ENCODE results near the gene MMRN2.

Gene MMRN2

DNA sequence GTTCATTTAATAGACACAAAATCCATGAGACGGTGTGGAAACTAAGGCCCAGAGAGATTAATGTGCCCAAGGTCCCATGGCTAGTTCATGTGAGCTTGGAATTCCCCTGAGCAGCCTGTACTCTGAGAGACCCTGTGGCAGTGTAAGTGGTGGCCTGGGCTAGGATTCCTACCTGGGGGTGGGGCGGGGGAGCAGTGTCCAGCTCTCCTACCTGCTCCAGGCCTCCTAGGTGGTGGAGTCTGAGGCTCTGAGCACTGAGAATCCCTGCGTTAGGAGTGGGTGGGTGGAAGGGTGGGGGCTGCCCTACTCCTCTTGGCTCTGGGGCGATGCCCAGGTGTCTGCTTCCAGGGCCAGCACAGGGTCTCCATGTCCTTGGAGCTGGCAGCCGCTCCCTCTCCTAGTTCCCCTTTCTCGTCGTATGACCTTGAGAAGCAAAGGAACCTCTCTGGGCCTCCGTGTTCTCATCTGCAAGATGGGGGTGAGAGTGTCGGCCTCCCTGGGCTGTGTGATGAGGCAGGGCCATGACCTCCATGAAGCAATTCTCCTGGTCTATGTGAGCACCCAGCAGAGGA lies 3.5 kb upstream of the MMRN2 start:
- Histone ChIP-seq H3K4me3 (ENCODE audit: low read length) (no peak overlapping the region), H3K4me1 (ENCODE audit: control insufficient read depth, insufficient read depth, low read length) (peaks cover 42% of the 10 kb centered on the region), H3K9me3 (replicated peaks; ENCODE audit: low read length) (no peaks in the 10 kb centered on the region), H3K4me2 (ENCODE audit: low read length) (peak overlapping the region; percentile 8), H3K27me3 (ENCODE audit: control insufficient read depth, insufficient read depth, low read length) (no peaks in the 10 kb centered on the region), H3K9ac (ENCODE audit: low read depth, low read length) (no peak overlapping the region), H3K36me3 (ENCODE audit: insufficient read depth, low read length) (no peaks in the 10 kb centered on the region)

DNA sequence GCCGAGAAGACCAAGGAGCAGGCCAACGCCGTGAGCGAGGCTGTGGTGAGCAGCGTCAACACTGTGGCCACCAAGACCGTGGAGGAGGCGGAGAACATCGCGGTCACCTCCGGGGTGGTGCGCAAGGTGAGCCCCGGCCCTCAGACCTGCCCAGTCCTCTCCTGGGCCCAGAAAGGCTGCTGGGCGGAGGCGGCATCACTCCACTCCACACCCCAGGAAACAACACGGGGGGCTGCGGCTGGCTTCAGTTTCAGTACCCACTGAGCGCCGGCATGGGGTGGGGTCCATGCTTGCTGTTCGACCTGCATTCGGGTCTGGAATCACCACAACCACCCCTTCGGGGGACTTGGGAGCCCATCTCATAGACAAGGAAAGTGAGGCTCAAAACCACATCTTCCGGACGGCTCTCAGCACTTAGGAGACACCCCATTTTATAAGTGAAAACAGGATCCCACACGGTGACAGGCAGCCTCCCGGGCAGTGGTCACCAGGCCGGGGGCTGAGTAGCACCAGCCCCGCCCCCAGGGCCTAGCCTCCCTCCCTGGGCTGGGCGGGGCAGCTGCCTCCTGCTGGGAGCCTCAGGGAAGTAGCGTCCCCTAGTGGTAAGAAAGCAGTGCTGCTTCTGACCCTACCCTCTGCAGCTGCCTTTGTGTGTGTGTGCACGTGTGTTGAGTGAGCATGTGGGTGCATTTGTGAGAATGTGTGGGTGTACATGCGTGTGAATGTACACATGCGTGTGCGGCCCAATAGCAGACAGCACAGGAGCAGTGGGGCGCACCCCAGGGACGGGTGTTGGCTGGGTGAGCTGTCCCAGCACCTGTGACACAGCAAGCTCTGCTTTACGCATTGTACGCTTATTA lies 2.8 kb upstream of the MMRN2 start:
- H3K27me3 ChIP-seq (ENCODE audit: control insufficient read depth, insufficient read depth, low read length), result no peaks in the 10 kb centered on the region
- H3K9ac ChIP-seq (ENCODE audit: low read depth, low read length), result no peak overlapping the region
- peaks cover 41% of the 10 kb centered on the region for H3K4me1 ChIP-seq (ENCODE audit: control insufficient read depth, insufficient read depth, low read length)
- H3K36me3 ChIP-seq (ENCODE audit: insufficient read depth, low read length), result no peaks in the 10 kb centered on the region
- H3K4me2 ChIP-seq (ENCODE audit: low read length), result peak overlapping the region; percentile 74
- peak overlapping the region; percentile 36 for H3K4me3 ChIP-seq (ENCODE audit: low read length)
- no peaks in the 10 kb centered on the region for H3K9me3 ChIP-seq (replicated peaks; ENCODE audit: low read length)

DNA sequence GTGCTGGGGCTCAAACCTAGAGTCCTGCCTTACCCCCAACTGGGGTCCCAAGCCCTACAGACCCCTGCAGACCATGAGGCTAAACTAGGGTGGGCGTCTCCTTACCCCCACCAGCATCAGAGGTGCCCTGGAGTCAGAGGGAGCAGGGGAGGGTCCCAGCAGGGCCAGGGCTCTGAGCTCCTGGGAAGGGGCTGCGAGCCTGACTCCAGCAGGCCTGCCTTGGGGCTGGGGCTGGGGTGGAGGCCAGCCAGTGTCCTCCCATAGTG lies 2.3 kb upstream of the MMRN2 start:
- Histone ChIP-seq H3K9ac (ENCODE audit: low read depth, low read length) (peak overlapping the region; percentile 73), H3K4me2 (ENCODE audit: low read length) (peak overlapping the region; percentile 74), H3K9me3 (replicated peaks; ENCODE audit: low read length) (no peaks in the 10 kb centered on the region), H3K4me1 (ENCODE audit: control insufficient read depth, insufficient read depth, low read length) (peaks cover 41% of the 10 kb centered on the region), H3K36me3 (ENCODE audit: insufficient read depth, low read length) (no peaks in the 10 kb centered on the region), H3K4me3 (ENCODE audit: low read length) (peak overlapping the region; percentile 36), H3K27me3 (ENCODE audit: control insufficient read depth, insufficient read depth, low read length) (no peaks in the 10 kb centered on the region)

DNA sequence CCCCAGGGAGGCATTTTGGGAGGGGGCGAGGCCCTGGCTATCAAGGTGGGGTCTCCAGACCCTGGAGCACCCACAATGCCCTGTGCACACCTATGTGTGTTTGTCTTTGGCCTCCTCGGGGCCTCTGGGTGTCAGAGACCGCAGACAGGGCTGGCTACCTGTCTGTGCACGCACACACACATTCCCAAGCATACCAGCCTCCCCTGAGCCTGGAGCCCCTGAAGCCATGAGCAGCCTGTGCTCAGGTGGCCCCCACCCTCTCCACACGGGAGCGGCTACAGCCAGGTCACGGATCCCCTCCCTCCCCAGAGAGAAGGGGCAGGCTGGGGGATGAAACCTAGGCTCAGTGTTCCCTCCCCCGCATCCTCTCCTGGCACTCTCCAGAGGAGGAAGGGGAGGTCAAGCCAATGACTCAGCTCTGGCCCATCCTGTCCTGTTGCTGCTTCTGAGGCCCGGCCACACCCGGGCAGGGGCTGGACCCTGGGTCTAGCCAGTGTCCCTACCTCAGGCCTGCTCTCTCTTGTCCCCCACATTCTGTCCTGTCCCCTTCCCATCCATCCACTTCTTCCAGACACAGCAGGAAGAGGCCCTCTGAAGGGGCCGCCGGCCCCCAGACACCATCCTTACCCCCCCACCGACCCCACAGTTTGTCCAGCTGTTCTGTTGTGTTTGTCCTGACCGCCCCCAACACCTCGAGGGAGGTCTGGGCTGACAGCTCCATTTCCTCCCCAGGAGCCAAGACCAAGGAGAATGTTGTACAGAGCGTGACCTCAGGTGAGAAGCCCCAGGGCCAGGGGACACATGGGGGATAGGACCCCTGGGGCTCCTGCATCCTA lies 1.7 kb upstream of the MMRN2 start:
- H3K4me3 ChIP-seq (ENCODE audit: low read length), result peak overlapping the region; percentile 36

DNA sequence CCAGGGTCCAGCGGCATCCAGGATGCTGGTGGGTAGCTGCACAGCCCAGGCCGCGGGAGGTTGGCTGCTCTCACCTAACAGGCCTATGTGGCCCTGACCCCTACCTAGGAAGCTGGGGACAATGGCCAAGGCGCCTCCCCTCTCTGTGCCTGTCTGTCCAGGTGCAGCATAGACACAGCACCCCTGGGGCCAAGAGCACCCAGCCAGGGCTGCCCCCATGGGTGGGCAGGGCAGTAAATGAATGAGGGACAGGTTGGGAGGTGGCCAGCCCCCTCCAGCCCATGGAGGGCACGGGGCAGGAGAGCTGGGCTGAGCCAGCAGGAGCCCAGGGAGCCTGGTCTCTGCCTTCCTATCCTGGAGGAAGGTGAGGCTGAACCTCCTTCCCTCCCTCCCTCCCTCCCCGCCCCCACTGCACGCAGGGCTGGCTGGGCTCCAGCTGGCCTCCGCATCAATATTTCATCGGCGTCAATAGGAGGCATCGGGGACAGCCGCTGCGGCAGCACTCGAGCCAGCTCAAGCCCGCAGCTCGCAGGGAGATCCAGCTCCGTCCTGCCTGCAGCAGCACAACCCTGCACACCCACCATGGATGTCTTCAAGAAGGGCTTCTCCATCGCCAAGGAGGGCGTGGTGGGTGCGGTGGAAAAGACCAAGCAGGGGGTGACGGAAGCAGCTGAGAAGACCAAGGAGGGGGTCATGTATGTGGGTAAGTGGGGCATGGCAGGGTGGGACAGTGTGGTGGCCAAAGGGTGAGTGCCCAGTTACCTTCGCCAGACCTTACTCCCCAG lies 893 bp upstream of the MMRN2 start, which contains the start of gene SNCG:
Gene SNCG, plus strand, starts transcription at position 484 of the 785 bp plus-strand sequence. Its CDS starts 99 bp downstream, at position 583.
- Histone ChIP-seq H3K36me3 (ENCODE audit: insufficient read depth, low read length) (no peaks in the 10 kb centered on the region), H3K9ac (ENCODE audit: low read depth, low read length) (peak within 1 kb of the TSS; percentile 73), H3K4me1 (ENCODE audit: control insufficient read depth, insufficient read depth, low read length) (peaks cover 50% of the 10 kb centered on the region), H3K4me2 (ENCODE audit: low read length) (peak within 1 kb of the TSS; percentile 74), H3K9me3 (replicated peaks; ENCODE audit: low read length) (no peaks in the 10 kb centered on the region), H3K27me3 (ENCODE audit: control insufficient read depth, insufficient read depth, low read length) (no peaks in the 10 kb centered on the region), H3K4me3 (ENCODE audit: low read length) (peak within 1 kb of the TSS; percentile 36)

More for the DNA sequence above, 1.7 kb upstream of the MMRN2 start:
- no peaks in the 10 kb centered on the region for H3K9me3 ChIP-seq (replicated peaks; ENCODE audit: low read length)
- peaks cover 47% of the 10 kb centered on the region for H3K4me1 ChIP-seq (ENCODE audit: control insufficient read depth, insufficient read depth, low read length)
- H3K9ac ChIP-seq (ENCODE audit: low read depth, low read length), result peak overlapping the region; percentile 73
- H3K27me3 ChIP-seq (ENCODE audit: control insufficient read depth, insufficient read depth, low read length), result no peaks in the 10 kb centered on the region
- peak overlapping the region; percentile 74 for H3K4me2 ChIP-seq (ENCODE audit: low read length)
- H3K36me3 ChIP-seq (ENCODE audit: insufficient read depth, low read length), result no peaks in the 10 kb centered on the region

DNA sequence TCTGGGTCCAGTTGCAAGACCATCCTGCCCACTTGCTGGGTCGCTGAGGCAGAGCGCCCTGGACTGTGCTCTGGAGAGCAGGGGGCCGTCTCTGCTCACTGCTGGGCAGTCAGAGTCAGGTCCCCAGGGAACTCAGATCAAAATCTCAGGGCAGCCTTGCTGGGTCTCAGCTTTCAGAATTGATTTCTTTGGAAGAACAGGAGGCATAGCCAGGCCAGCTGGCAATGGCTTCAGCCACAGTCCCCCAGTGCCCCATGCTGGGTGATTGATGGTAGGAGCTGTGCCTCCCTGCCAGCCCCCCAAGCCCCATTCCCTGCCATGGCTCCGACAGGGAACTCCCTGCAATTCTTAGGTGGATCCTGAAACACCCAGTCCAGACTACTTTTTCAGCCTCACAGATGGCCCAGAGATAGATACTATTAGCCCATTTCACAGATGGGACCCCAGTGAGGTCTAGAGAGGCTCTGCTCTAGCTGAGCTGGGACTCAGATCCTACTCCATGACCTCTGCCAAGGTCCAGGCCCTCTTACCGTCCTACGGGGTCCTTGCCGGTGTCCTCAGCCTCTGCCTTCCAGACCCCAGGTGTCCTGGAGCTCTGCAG lies 467 bp downstream of the MMRN2 start:
- no peaks in the 10 kb centered on the region for H3K36me3 ChIP-seq (ENCODE audit: insufficient read depth, low read length)
- no peak overlapping the region for H3K9ac ChIP-seq (ENCODE audit: low read depth, low read length)
- H3K4me2 ChIP-seq (ENCODE audit: low read length), result no peak overlapping the region
- no peaks in the 10 kb centered on the region for H3K27me3 ChIP-seq (ENCODE audit: control insufficient read depth, insufficient read depth, low read length)
- H3K9me3 ChIP-seq (replicated peaks; ENCODE audit: low read length), result no peaks in the 10 kb centered on the region
- peaks cover 47% of the 10 kb centered on the region for H3K4me1 ChIP-seq (ENCODE audit: control insufficient read depth, insufficient read depth, low read length)
- no peak overlapping the region for H3K4me3 ChIP-seq (ENCODE audit: low read length)

DNA sequence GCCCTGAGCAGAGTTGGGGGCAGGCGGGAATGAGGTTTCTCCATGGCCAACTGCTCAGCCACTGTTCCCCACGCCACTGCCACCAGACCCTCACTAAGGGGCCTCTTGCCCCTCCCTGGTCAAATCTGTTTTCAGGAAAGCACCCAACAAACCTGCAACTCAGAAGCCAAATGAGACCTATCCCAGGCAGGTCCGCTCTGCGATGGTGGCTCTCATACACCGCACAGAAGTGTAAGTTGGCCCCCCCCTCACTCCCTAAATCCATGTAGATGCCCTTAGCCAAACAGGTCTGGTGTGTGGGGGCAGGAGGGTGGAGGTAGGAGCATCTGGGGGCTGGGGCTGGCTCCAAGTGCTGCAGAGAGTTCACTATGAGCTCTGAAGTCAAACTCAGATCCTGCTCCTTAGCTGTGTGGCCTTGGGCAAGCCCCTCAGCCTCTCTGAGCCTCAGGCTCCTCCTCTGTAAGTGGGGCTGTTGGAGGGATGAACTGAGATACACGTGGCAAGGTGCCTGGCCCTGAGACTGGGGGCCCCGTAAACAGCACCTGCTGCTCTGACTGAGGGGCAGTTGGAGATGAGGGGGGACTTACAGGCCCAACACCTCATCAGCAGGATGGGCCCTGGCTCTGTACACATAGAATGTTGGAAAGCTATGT lies 1.1 kb downstream of the MMRN2 start:
- no peak overlapping the region for H3K4me3 ChIP-seq (ENCODE audit: low read length)
- no peak overlapping the region for H3K4me2 ChIP-seq (ENCODE audit: low read length)
- no peaks in the 10 kb centered on the region for H3K36me3 ChIP-seq (ENCODE audit: insufficient read depth, low read length)
- H3K9me3 ChIP-seq (replicated peaks; ENCODE audit: low read length), result no peaks in the 10 kb centered on the region
- peaks cover 41% of the 10 kb centered on the region for H3K4me1 ChIP-seq (ENCODE audit: control insufficient read depth, insufficient read depth, low read length)
- no peaks in the 10 kb centered on the region for H3K27me3 ChIP-seq (ENCODE audit: control insufficient read depth, insufficient read depth, low read length)
- no peak overlapping the region for H3K9ac ChIP-seq (ENCODE audit: low read depth, low read length)

DNA sequence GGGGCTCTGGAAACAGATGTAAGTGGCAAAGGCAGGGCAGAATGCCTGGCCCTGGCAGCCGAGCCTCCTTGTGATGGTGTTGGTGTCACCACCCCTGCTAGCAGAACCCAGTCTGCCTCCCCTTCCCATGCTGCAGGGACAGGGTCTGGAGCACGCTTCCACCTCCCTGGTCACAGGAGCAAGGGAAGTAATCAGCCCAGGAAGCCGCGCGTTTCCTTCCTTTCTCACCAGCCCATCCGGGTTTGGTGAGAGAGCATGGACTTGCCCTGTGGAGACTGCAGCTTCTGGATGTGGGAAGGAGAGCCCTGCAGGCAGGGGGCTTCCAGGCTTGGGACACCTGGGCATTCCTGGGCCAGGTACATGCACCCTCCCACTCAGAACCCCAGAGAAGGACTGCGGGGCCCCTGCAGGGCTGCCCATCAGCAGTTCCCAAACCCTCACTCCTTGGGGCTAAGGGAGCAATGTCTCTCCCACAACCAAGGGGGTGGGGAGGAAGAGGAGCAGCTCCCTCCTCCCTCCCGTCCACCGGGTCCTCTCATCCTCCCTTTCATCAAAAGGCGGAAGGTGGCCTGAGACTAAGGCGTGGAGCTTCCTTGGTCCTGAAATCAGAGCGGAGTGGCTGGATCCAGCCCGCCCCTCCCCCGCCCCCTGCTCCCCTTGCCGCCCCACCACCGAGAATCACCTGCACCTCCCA lies 1.8 kb downstream of the MMRN2 start:
- Histone ChIP-seq H3K9ac (ENCODE audit: low read depth, low read length) (no peak overlapping the region), H3K36me3 (ENCODE audit: insufficient read depth, low read length) (no peaks in the 10 kb centered on the region), H3K27me3 (ENCODE audit: control insufficient read depth, insufficient read depth, low read length) (no peaks in the 10 kb centered on the region), H3K9me3 (replicated peaks; ENCODE audit: low read length) (no peaks in the 10 kb centered on the region), H3K4me1 (ENCODE audit: control insufficient read depth, insufficient read depth, low read length) (peaks cover 34% of the 10 kb centered on the region), H3K4me3 (ENCODE audit: low read length) (no peak overlapping the region), H3K4me2 (ENCODE audit: low read length) (no peak overlapping the region)

DNA sequence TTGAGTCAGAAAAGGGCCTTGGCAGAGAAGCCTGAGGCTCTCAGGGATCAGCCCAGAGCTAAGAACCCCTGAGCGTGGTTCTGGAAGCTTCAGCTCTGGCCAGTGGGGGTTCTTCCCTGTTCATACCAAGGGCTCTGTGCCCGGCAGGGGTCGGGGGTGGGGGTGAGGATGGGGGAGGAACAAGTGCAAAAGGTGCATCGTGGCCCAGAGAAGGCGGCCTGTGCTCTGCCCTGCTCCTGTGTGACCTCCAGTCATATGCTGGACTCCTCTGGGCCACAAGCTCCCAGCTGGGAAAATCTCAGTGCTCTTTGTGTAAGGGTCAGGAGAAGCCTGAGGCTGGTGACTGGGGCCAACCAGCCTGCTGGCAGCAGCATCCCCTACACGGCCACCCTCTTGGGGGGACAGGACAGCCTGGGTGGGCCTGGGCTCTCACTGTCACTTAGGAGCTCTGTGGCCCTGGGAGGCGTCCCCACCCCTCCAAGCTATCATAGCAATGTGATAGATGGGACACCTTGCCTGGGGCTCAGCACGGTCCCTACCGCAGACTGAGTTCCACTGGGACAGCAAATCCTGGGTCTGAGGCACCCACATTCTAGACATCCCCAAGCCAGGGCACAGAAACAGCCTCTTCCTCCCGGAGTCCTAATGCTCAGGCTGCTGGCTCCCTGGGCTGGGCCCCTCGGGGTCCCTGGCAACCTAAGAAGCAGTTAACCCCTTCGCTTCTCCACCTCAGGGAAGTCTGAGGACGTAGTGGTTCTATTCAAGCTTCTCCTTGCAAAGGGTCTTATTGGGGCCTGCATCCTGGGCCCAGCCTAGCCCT lies 2.5 kb downstream of the MMRN2 start:
- no peak overlapping the region for H3K9ac ChIP-seq (ENCODE audit: low read depth, low read length)
- no peaks in the 10 kb centered on the region for H3K27me3 ChIP-seq (ENCODE audit: control insufficient read depth, insufficient read depth, low read length)
- H3K4me3 ChIP-seq (ENCODE audit: low read length), result no peak overlapping the region
- H3K9me3 ChIP-seq (replicated peaks; ENCODE audit: low read length), result no peaks in the 10 kb centered on the region
- no peaks in the 10 kb centered on the region for H3K36me3 ChIP-seq (ENCODE audit: insufficient read depth, low read length)
- peaks cover 28% of the 10 kb centered on the region for H3K4me1 ChIP-seq (ENCODE audit: control insufficient read depth, insufficient read depth, low read length)
- no peak overlapping the region for H3K4me2 ChIP-seq (ENCODE audit: low read length)

Measured in skeletal muscle satellite cell (primary cell).